CD4-positive, CD25-positive, alpha-beta regulatory T cell (primary cell): ENCODE measurements around the gene DUSP9. TPM values are rescaled to one million over a fixed set of nuclear protein-coding genes. Genes with fewer than 3 reads are reported as not detected.
A peak's percentile ranks its signal among the peaks of the same experiment; 100 is the strongest.
"Not testable (repeated sequence)": the region's sequence is repeated elsewhere in the genome, so short reads cannot be mapped to it uniquely, and the experiment has no call there.

Experiments used
- ATAC-seq, 2 donors: fragments of 150-1000 bp; cut with Tn5 transposase; one replicate each; pipeline ENCODE4 v1.10.0; 2021; ENCODE audit warnings: low read depth in 2 of 2, moderate number of reproducible peaks in 2 of 2, moderate library complexity in 1 of 2
- DNase-seq, 3 donors: peaks; one replicate each; pipeline versions ENCODE4 v3.0.0 to v3.0.0-alpha.2; 2012 to 2022; ENCODE audit warnings: mixed read lengths in 1 of 3
- H3K27ac ChIP-seq: one replicate; pipeline ENCODE4 v1.7.0; 2013; ENCODE audit warnings: mild to moderate bottlenecking, low read length; ENCODE audit not compliant: insufficient read depth, poor library complexity, severe bottlenecking
- H3K27me3 ChIP-seq: one replicate; pipeline ENCODE4 v1.7.0; 2013; ENCODE audit warnings: low read length; ENCODE audit not compliant: control insufficient read depth, insufficient read depth
- H3K36me3 ChIP-seq: one replicate; pipeline ENCODE4 v1.7.0; 2013; ENCODE audit warnings: mild to moderate bottlenecking, low read length, moderate library complexity; ENCODE audit not compliant: control insufficient read depth, insufficient read depth
- H3K4me1 ChIP-seq: 2 replicates; pipeline ENCODE4 v1.7.0; 2013; ENCODE audit warnings: mild to moderate bottlenecking, low read length; ENCODE audit not compliant: insufficient read depth, control insufficient read depth, poor library complexity, severe bottlenecking
- H3K4me3 ChIP-seq: one replicate; pipeline ENCODE4 v1.7.0; 2013; ENCODE audit warnings: low read depth, mild to moderate bottlenecking, low read length, moderate library complexity
- H3K9me3 ChIP-seq, 2 experiments: 1 replicate in 1 of 2; 2 replicates in 1 of 2; pipeline ENCODE4 v1.7.0; 2013; ENCODE audit warnings: low read length in 2 of 2, mild to moderate bottlenecking in 1 of 2, moderate library complexity in 1 of 2; ENCODE audit not compliant: control insufficient read depth in 2 of 2
- H3K27ac Mint-ChIP-seq, 3 donors: one replicate each; pipeline ENCODE4 v1.8.0; 2020 to 2022; ENCODE audit warnings: mild to moderate bottlenecking in 3 of 3, mixed read lengths in 3 of 3, moderate library complexity in 2 of 3
- H3K27me3 Mint-ChIP-seq: one replicate; pipeline ENCODE4 v1.8.0; 2022; ENCODE audit warnings: mild to moderate bottlenecking, mixed read lengths
- H3K36me3 Mint-ChIP-seq: one replicate; pipeline ENCODE4 v1.8.0; 2020; ENCODE audit warnings: mixed read lengths
- H3K4me1 Mint-ChIP-seq, 4 donors: one replicate each; pipeline ENCODE4 v1.8.0; 2020 to 2022; ENCODE audit warnings: mixed read lengths in 4 of 4, mild to moderate bottlenecking in 1 of 4
- H3K4me3 Mint-ChIP-seq, 4 donors: one replicate each; pipeline ENCODE4 v1.8.0; 2020 to 2022; ENCODE audit warnings: mild to moderate bottlenecking in 4 of 4, mixed read lengths in 4 of 4, moderate library complexity in 3 of 4
- H3K9me3 Mint-ChIP-seq, 7 donors: one replicate each; pipeline ENCODE4 v1.8.0; 2020 to 2022; ENCODE audit warnings: mixed read lengths in 7 of 7, mild to moderate bottlenecking in 3 of 7, moderate library complexity in 2 of 7
- polyA plus RNA-seq, 4 donors: library from polyadenylated mRNA; unstranded; fragments of 300-500 nt; fragmentation: Illumina TruSeq; gene quantifications; one replicate each; pipeline ENCODE4 v1.2.3, GENCODE V29; 2021
- total RNA-seq: library from RNA; stranded (reverse); gene quantifications from one replicate; pipeline ENCODE4 v1.2.3, GENCODE V29; 2022

DUSP9 gene
- total and polyA plus RNA-seq, 5 donors from 2014 or later, result not detected

- no peaks in the 10 kb centered on the region for H3K9me3 ChIP-seq
- no peaks in the 10 kb centered on the region for H3K27me3 Mint-ChIP-seq
- peaks cover 6% of the 10 kb centered on the region for H3K36me3 ChIP-seq
- peaks cover 0 to 2% (median under 1%) of the 10 kb centered on the region in 4 donors for H3K4me1 Mint-ChIP-seq
- no peaks in the 10 kb centered on the region for H3K27me3 ChIP-seq
- no peak overlapping the region for H3K27ac ChIP-seq
- H3K27ac Mint-ChIP-seq, result peak overlapping the region in 1 of 3 donors; percentile 56
- DNase-seq, result no peak
- H3K36me3 Mint-ChIP-seq, result peaks cover 9% of the 10 kb centered on the region
- no peak for ATAC-seq
- H3K4me3 Mint-ChIP-seq, result no peak overlapping the region
- no peak overlapping the region for H3K4me3 ChIP-seq
- no peaks in the 10 kb centered on the region for H3K4me1 ChIP-seq
- H3K9me3 Mint-ChIP-seq, result no peaks in the 10 kb centered on the region
Measured at GRCh38 chrX:153697924-153698865, 51.2 kb downstream of the DUSP9 start.

- not testable (repeated sequence) for ATAC-seq
Measured at GRCh38 chrX:153699210-153699783, 52.3 kb downstream of the DUSP9 start.

GRCh38 chrX:153699784-153700371 lies 52.9 kb downstream of the DUSP9 start:
- not testable (repeated sequence) for H3K9me3 ChIP-seq, DNase-seq, H3K36me3 Mint-ChIP-seq, H3K27me3 Mint-ChIP-seq, H3K4me1 Mint-ChIP-seq, H3K27me3 ChIP-seq, H3K4me3 ChIP-seq, H3K27ac ChIP-seq, H3K4me1 ChIP-seq, ATAC-seq, H3K27ac Mint-ChIP-seq, H3K9me3 Mint-ChIP-seq, H3K4me3 Mint-ChIP-seq
- peaks cover 12% of the 10 kb centered on the region for H3K36me3 ChIP-seq

More at GRCh38 chrX:153699210-153699783, 52.3 kb downstream of the DUSP9 start:
- not testable (repeated sequence) for H3K27ac Mint-ChIP-seq, DNase-seq, H3K4me1 Mint-ChIP-seq, H3K27ac ChIP-seq, H3K4me3 ChIP-seq, H3K9me3 ChIP-seq, H3K36me3 Mint-ChIP-seq, H3K36me3 ChIP-seq, H3K4me3 Mint-ChIP-seq, H3K27me3 Mint-ChIP-seq, H3K9me3 Mint-ChIP-seq, H3K4me1 ChIP-seq, H3K27me3 ChIP-seq

GRCh38 chrX:153700376-153700945 lies 53.5 kb downstream of the DUSP9 start:
- Histone ChIP-seq H3K9me3 (no peaks in the 10 kb centered on the region), H3K4me1 (no peaks in the 10 kb centered on the region), H3K27ac (no peak overlapping the region), H3K27me3 (no peaks in the 10 kb centered on the region), H3K4me3 (no peak overlapping the region), H3K36me3 (peaks cover 12% of the 10 kb centered on the region)
- peaks cover 9% of the 10 kb centered on the region for H3K36me3 Mint-ChIP-seq
- H3K27me3 Mint-ChIP-seq, result no peaks in the 10 kb centered on the region
- H3K4me1 Mint-ChIP-seq, result peaks cover 0 to 4% (median 2%) of the 10 kb centered on the region in 4 donors
- H3K27ac Mint-ChIP-seq, result no peak overlapping the region
- H3K4me3 Mint-ChIP-seq, result no peak overlapping the region
- no peaks in the 10 kb centered on the region for H3K9me3 Mint-ChIP-seq
- DNase-seq, result no peak
- ATAC-seq, result no peak

Other genes starting within 250 kb of the DUSP9 start
- gene PNMA6E, start 245.9 kb upstream of the DUSP9 start, total RNA-seq, result not detected
- gene PNMA6E, start 245.9 kb upstream of the DUSP9 start, polyA plus RNA-seq, result not detected
- gene ZFP92, start 235.7 kb upstream of the DUSP9 start, total RNA-seq, result 0.22 TPM
- gene ZFP92, start 235.7 kb upstream of the DUSP9 start, polyA plus RNA-seq, result under 1 TPM in 3 of 4 donors, not detected in 1; 0.03 to 0.14 (median 0.06) TPM
- 3.8 TPM for gene TREX2, start 201.1 kb upstream of the DUSP9 start, total RNA-seq
- under 1 TPM; 0.30 to 1.00 (median 0.59) TPM for gene TREX2, start 201.1 kb upstream of the DUSP9 start, polyA plus RNA-seq
- gene HAUS7, start 176.6 kb upstream of the DUSP9 start, total RNA-seq, result 43.1 TPM
- gene HAUS7, start 176.6 kb upstream of the DUSP9 start, polyA plus RNA-seq, result 10 to 100 TPM; 28.0 to 37.4 (median 33.4) TPM
- gene BGN, start 152.2 kb upstream of the DUSP9 start, total RNA-seq, result not detected
- gene BGN, start 152.2 kb upstream of the DUSP9 start, polyA plus RNA-seq, result not detected
- not detected for gene ATP2B3, start 129.6 kb upstream of the DUSP9 start, total RNA-seq
- not detected for gene ATP2B3, start 129.6 kb upstream of the DUSP9 start, polyA plus RNA-seq
- gene CCNQ, start 48.1 kb upstream of the DUSP9 start, total RNA-seq, result 23.8 TPM
- gene CCNQ, start 48.1 kb upstream of the DUSP9 start, polyA plus RNA-seq, result 10 to 100 TPM; 59.8 to 78.4 (median 77.2) TPM
- gene PNCK, start 26.6 kb downstream of the DUSP9 start, total RNA-seq, result 0.54 TPM
- not detected for gene PNCK, start 26.6 kb downstream of the DUSP9 start, polyA plus RNA-seq
- gene SLC6A8, start 40.7 kb downstream of the DUSP9 start, total RNA-seq, result 3.4 TPM
- under 1 TPM; 0.08 to 0.72 (median 0.18) TPM for gene SLC6A8, start 40.7 kb downstream of the DUSP9 start, polyA plus RNA-seq
- 99.9 TPM for gene BCAP31, start 77.2 kb downstream of the DUSP9 start, total RNA-seq
- 100 to 1,000 TPM; 261 to 318 (median 276) TPM for gene BCAP31, start 77.2 kb downstream of the DUSP9 start, polyA plus RNA-seq
- gene ABCD1, start 77.7 kb downstream of the DUSP9 start, total RNA-seq, result 7.5 TPM
- gene ABCD1, start 77.7 kb downstream of the DUSP9 start, polyA plus RNA-seq, result 1 to 10 TPM; 1.1 to 3.4 (median 1.5) TPM
- gene PLXNB3, start 117.0 kb downstream of the DUSP9 start, total RNA-seq, result 0.52 TPM
- gene PLXNB3, start 117.0 kb downstream of the DUSP9 start, polyA plus RNA-seq, result not detected
- not detected for gene SRPK3, start 133.8 kb downstream of the DUSP9 start, total RNA-seq
- gene SRPK3, start 133.8 kb downstream of the DUSP9 start, polyA plus RNA-seq, result not detected
- 64.4 TPM for gene IDH3G, start 147.2 kb downstream of the DUSP9 start, total RNA-seq
- 100 to 1,000 TPM in 3 of 4 donors, 10 to 100 TPM in 1; 96.3 to 127 (median 109) TPM for gene IDH3G, start 147.2 kb downstream of the DUSP9 start, polyA plus RNA-seq
- 155 TPM for gene SSR4, start 147.5 kb downstream of the DUSP9 start, total RNA-seq
- 100 to 1,000 TPM; 366 to 475 (median 424) TPM for gene SSR4, start 147.5 kb downstream of the DUSP9 start, polyA plus RNA-seq
- 4.9 TPM for gene PDZD4, start 183.3 kb downstream of the DUSP9 start, total RNA-seq
- not detected for gene PDZD4, start 183.3 kb downstream of the DUSP9 start, polyA plus RNA-seq
- 2.1 TPM for gene L1CAM, start 239.0 kb downstream of the DUSP9 start, total RNA-seq
- under 1 TPM in 1 of 4 donors, not detected in 3; 0.67 TPM for gene L1CAM, start 239.0 kb downstream of the DUSP9 start, polyA plus RNA-seq